Mesothelial cell of epicardium (in vitro differentiated cells): ENCODE measurements around the gene ZNF532. TPM values are rescaled to one million over a fixed set of nuclear protein-coding genes. Genes with fewer than 3 reads are reported as not detected.

Experiments
- DNase-seq, 2 experiments: peaks; one replicate each; pipeline ENCODE4 v3.0.0; 2021; ENCODE audit warnings: low spot score in 2 of 2; ENCODE audit not compliant: unreplicated experiment in 2 of 2
- H3K27ac Mint-ChIP-seq: 2 replicates; pipeline ENCODE4 v1.8.0; 2021; ENCODE audit warnings: mixed read lengths
- H3K27me3 Mint-ChIP-seq: 2 replicates; pipeline ENCODE4 v1.8.0; 2021; ENCODE audit warnings: low read depth, mixed read lengths
- H3K36me3 Mint-ChIP-seq: 2 replicates; pipeline ENCODE4 v1.8.0; 2021; ENCODE audit warnings: mixed read lengths
- H3K4me1 Mint-ChIP-seq: 2 replicates; pipeline ENCODE4 v1.8.0; 2021; ENCODE audit warnings: mixed read lengths
- H3K4me3 Mint-ChIP-seq: 2 replicates; pipeline ENCODE4 v1.8.0; 2021; ENCODE audit warnings: mild to moderate bottlenecking, moderate library complexity, mixed read lengths
- H3K9me3 Mint-ChIP-seq: 2 replicates; pipeline ENCODE4 v1.8.0; 2021; ENCODE audit warnings: mixed read lengths
- total RNA-seq: library from RNA; stranded (reverse); gene quantifications from 3 replicates; pipeline ENCODE4 v1.2.1, GENCODE V29; 2021
- TF ChIP-seq, protein P1 (sequence below): fragments of 200-600 bp; sonication (generic); IDR thresholded peaks from one replicate; pipeline ENCODE4 v1.5.0; 2021; ENCODE audit warnings: antibody characterized with exemption; ENCODE audit not compliant: unreplicated experiment

Gene ZNF532
- total RNA-seq, 1 donor from 2014 or later = 188 TPM

DNA sequence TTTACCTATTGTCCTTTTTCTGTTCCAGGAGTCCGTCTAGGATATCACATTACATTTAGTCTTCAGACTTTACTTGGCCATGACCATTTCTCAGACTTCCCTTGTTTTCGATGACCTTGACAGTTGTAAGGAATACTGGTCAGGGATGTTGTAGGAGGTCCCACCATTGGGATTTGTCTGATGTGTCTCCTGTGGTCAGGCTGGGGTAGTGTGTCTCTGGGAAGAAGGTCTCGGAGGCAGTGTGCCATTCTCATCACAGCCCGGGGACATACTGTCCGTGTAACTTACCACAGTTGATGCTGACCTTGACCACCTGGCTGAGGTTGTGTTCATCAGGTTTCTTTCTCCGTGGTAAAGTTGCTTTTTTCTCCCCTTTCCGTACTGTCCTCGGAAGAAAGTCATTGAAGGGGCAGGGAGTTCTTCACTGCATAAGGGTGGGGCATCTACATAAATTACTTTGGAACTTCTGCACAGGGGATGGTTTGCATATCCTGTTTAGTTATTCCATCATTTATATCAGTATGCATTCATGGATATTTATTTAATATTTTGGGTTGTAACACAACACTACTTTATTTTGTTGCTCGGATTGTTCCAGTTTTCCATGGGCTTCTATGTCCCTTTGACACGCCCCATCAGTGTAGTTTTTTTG lies 41.2 kb downstream of the ZNF532 start:
- H3K27me3 Mint-ChIP-seq = no peaks in the 10 kb centered on the region
- H3K4me3 Mint-ChIP-seq = no peak overlapping the region
- TF ChIP-seq, protein P1, sequence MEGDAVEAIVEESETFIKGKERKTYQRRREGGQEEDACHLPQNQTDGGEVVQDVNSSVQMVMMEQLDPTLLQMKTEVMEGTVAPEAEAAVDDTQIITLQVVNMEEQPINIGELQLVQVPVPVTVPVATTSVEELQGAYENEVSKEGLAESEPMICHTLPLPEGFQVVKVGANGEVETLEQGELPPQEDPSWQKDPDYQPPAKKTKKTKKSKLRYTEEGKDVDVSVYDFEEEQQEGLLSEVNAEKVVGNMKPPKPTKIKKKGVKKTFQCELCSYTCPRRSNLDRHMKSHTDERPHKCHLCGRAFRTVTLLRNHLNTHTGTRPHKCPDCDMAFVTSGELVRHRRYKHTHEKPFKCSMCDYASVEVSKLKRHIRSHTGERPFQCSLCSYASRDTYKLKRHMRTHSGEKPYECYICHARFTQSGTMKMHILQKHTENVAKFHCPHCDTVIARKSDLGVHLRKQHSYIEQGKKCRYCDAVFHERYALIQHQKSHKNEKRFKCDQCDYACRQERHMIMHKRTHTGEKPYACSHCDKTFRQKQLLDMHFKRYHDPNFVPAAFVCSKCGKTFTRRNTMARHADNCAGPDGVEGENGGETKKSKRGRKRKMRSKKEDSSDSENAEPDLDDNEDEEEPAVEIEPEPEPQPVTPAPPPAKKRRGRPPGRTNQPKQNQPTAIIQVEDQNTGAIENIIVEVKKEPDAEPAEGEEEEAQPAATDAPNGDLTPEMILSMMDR = no peak
- DNase-seq = no peak
- no peaks in the 10 kb centered on the region for H3K9me3 Mint-ChIP-seq
- H3K36me3 Mint-ChIP-seq = peaks cover 51% of the 10 kb centered on the region
- peaks cover 20% of the 10 kb centered on the region for H3K4me1 Mint-ChIP-seq
- H3K27ac Mint-ChIP-seq = no peak overlapping the region

DNA sequence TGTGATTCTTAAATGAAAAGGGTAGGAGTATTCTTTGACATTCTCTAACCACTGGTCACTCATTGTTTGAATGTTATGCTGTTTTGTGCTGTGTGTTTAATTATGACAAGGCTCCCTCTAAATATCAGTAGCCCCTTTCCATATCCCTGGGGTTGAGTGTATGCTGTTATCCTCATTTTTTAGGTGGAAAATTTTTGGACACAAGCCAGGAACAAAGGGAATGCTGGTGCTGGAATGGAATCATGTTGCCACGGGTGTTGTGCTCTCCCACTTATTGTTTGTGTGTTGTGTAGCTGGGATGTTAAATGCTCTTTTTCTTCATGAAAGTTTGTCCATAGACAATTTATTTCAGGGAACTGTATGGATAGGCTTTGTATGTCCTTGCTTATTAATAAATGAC lies 43.3 kb downstream of the ZNF532 start:
- Mint-ChIP-seq H3K4me1 (peaks cover 40% of the 10 kb centered on the region), H3K27ac (no peak overlapping the region), H3K27me3 (no peaks in the 10 kb centered on the region), H3K36me3 (peaks cover 40% of the 10 kb centered on the region), H3K4me3 (no peak overlapping the region), H3K9me3 (no peaks in the 10 kb centered on the region)
- TF ChIP-seq, protein P1 = no peak
- no peak for DNase-seq

DNA sequence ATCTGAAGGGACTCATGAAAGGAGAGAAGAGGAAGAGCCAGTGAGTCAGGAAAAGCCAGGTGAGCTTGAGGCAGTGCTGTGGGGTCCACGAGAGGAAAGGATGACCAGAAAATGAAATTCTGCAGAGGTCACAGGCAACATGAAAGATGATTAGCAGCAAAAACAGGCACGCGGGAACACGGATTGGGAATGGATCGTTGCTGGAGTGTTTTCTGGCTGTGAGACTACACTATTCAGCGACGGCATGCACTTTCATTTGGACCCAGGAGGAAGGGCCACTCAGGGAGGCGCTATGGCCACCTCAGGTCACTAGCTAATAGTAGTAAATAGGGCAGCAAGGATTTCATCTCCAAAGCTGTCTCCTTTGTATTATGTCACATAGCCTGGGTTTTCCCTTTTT lies 44.8 kb downstream of the ZNF532 start:
- no peak for DNase-seq
- H3K36me3 Mint-ChIP-seq = peaks cover 32% of the 10 kb centered on the region
- H3K27ac Mint-ChIP-seq = no peak overlapping the region
- H3K4me1 Mint-ChIP-seq = peaks cover 40% of the 10 kb centered on the region
- no peak overlapping the region for H3K4me3 Mint-ChIP-seq
- no peaks in the 10 kb centered on the region for H3K27me3 Mint-ChIP-seq
- TF ChIP-seq, protein P1 = no peak
- H3K9me3 Mint-ChIP-seq = no peaks in the 10 kb centered on the region

DNA sequence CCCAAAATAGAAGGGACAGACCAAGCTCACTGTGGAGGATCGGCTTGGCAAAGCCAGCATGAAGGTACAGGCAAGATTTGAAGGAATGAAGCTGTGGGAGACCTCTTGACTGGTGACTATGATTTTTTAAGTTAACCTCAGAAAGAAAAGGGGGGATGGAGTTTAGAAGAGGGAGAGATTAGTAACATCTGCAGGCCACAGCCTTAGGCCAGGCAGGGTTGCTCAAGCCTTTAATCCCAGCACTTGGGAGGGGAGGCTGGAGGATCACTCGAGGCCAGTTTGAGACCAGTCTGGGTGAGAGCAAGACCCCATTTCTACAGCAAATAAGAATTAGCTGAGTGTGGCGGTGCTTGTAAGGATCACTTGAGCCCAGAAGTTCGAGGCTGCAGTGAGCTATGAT lies 46.6 kb downstream of the ZNF532 start:
- H3K9me3 Mint-ChIP-seq = no peaks in the 10 kb centered on the region
- no peak overlapping the region for H3K4me3 Mint-ChIP-seq
- H3K27ac Mint-ChIP-seq = peak overlapping the region; percentile 81
- no peaks in the 10 kb centered on the region for H3K27me3 Mint-ChIP-seq
- TF ChIP-seq, protein P1 = no peak
- H3K4me1 Mint-ChIP-seq = peaks cover 55% of the 10 kb centered on the region
- no peak for DNase-seq
- peaks cover 18% of the 10 kb centered on the region for H3K36me3 Mint-ChIP-seq

DNA sequence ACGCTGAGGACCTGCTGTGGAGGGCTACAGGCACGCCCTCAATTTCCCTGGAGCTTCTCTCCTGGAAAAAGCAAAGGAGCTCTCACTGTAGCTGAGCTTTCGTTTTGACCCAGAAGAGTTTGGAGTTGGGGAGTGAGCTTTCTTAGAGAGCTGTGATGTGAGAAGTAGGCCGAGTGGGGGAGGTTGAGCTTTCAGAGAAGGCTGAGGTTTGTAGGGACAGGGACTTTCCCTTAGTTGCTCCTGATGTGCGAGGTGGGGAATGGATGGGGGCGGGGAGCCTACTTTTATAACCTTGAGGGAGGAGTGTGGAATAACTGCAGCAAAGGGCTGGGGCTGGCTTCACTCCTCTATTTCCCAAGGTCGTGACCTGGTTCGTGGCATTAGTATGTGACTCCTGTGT lies 47.1 kb downstream of the ZNF532 start:
- no peak for DNase-seq
- Mint-ChIP-seq H3K27ac (peak overlapping the region; percentile 81), H3K27me3 (no peaks in the 10 kb centered on the region), H3K9me3 (no peaks in the 10 kb centered on the region), H3K4me3 (no peak overlapping the region), H3K36me3 (peaks cover 19% of the 10 kb centered on the region), H3K4me1 (peaks cover 58% of the 10 kb centered on the region)
- TF ChIP-seq, protein P1 = no peak
